HEK293 (cell line): Measurements from ENCODE around the gene GPD1.

ENCODE experiments used
- CTCF ChIP-seq: fragments of 450-650 bp; formaldehyde crosslinking; IDR thresholded peaks from 2 replicates; pipeline ENCODE4 v1.5.1; 2016; ENCODE audit warnings: missing biosample characterization, missing genetic modification characterization
- ELK4 ChIP-seq: IDR thresholded peaks from 2 replicates; pipeline ENCODE4 v1.6.1; 2011; ENCODE audit warnings: mild to moderate bottlenecking, low read depth, low read length, borderline replicate concordance
- KLF17 ChIP-seq: fragments of 450-650 bp; formaldehyde crosslinking; IDR thresholded peaks from 2 replicates; pipeline ENCODE4 v1.5.1; 2016; ENCODE audit warnings: missing biosample characterization, missing genetic modification characterization
- SCRT1 ChIP-seq: fragments of 450-650 bp; formaldehyde crosslinking; IDR thresholded peaks from 2 replicates; pipeline ENCODE4 v1.5.1; 2016; ENCODE audit warnings: missing biosample characterization, missing genetic modification characterization, borderline replicate concordance
- SP7 ChIP-seq: fragments of 450-650 bp; formaldehyde crosslinking; IDR thresholded peaks from 2 replicates; pipeline ENCODE4 v1.5.1; 2016; ENCODE audit warnings: missing biosample characterization, missing genetic modification characterization
- TRIM28 ChIP-seq: IDR thresholded peaks from 2 replicates; pipeline ENCODE4 v1.6.1; 2011; ENCODE audit warnings: low read length, control low read depth, borderline replicate concordance
- WT1 ChIP-seq: fragments of 450-650 bp; formaldehyde crosslinking; IDR thresholded peaks from 2 replicates; pipeline ENCODE4 v1.5.1; 2016; ENCODE audit warnings: missing biosample characterization, missing genetic modification characterization
- ZBTB7A ChIP-seq: fragments of 450-650 bp; formaldehyde crosslinking; IDR thresholded peaks from 2 replicates; pipeline ENCODE4 v1.5.1; 2016; ENCODE audit warnings: low read depth, missing biosample characterization, missing genetic modification characterization
- ZNF148 ChIP-seq: fragments of 450-650 bp; formaldehyde crosslinking; IDR thresholded peaks from 2 replicates; pipeline ENCODE4 v1.5.0; 2017; ENCODE audit warnings: missing biosample characterization, missing genetic modification characterization, borderline replicate concordance
- ZNF157 ChIP-seq: fragments of 450-650 bp; formaldehyde crosslinking; IDR thresholded peaks from 2 replicates; pipeline ENCODE4 v1.5.1; 2016; ENCODE audit warnings: missing biosample characterization, missing genetic modification characterization
- ZNF16 ChIP-seq: fragments of 450-650 bp; formaldehyde crosslinking; IDR thresholded peaks from 2 replicates; pipeline ENCODE4 v1.5.1; 2016; ENCODE audit warnings: low read depth, missing biosample characterization, missing genetic modification characterization
- ZNF211 ChIP-seq: fragments of 450-650 bp; formaldehyde crosslinking; IDR thresholded peaks from 2 replicates; pipeline ENCODE4 v1.5.1; 2016; ENCODE audit warnings: low read depth, missing biosample characterization, missing genetic modification characterization
- ZNF26 ChIP-seq: fragments of 450-650 bp; formaldehyde crosslinking; IDR thresholded peaks from 2 replicates; pipeline ENCODE4 v1.5.1; 2016; ENCODE audit warnings: missing biosample characterization, missing genetic modification characterization
- ZNF391 ChIP-seq: fragments of 450-650 bp; formaldehyde crosslinking; IDR thresholded peaks from 2 replicates; pipeline ENCODE4 v1.5.1; 2016; ENCODE audit warnings: low read depth, missing biosample characterization, missing genetic modification characterization, borderline replicate concordance
- ZNF423 ChIP-seq: fragments of 450-650 bp; formaldehyde crosslinking; IDR thresholded peaks from 2 replicates; pipeline ENCODE4 v1.5.1; 2016; ENCODE audit warnings: missing biosample characterization, missing genetic modification characterization
- ZNF501 ChIP-seq: fragments of 450-650 bp; formaldehyde crosslinking; IDR thresholded peaks from 2 replicates; pipeline ENCODE4 v1.5.1; 2016; ENCODE audit warnings: missing biosample characterization, missing genetic modification characterization
- ZNF544 ChIP-seq: fragments of 450-650 bp; formaldehyde crosslinking; IDR thresholded peaks from 2 replicates; pipeline ENCODE4 v1.5.0; 2017; ENCODE audit warnings: missing biosample characterization, missing genetic modification characterization
- ZNF660 ChIP-seq: fragments of 450-650 bp; IDR thresholded peaks from 2 replicates; pipeline ENCODE4 v1.5.1; 2018; ENCODE audit warnings: missing biosample characterization, mild to moderate bottlenecking, missing genetic modification characterization
- ZNF664 ChIP-seq: fragments of 450-650 bp; formaldehyde crosslinking; IDR thresholded peaks from 2 replicates; pipeline ENCODE4 v1.5.1; 2016; ENCODE audit warnings: missing biosample characterization, missing genetic modification characterization
- ZNF747 ChIP-seq: fragments of 450-650 bp; formaldehyde crosslinking; IDR thresholded peaks from 2 replicates; pipeline ENCODE4 v1.5.1; 2016; ENCODE audit warnings: missing biosample characterization, missing genetic modification characterization
- ZNF776 ChIP-seq: fragments of 450-650 bp; formaldehyde crosslinking; IDR thresholded peaks from 2 replicates; pipeline ENCODE4 v1.5.0; 2017; ENCODE audit warnings: missing biosample characterization, missing genetic modification characterization, borderline replicate concordance
- ZXDB ChIP-seq: fragments of 450-650 bp; formaldehyde crosslinking; IDR thresholded peaks from 2 replicates; pipeline ENCODE4 v1.5.1; 2016; ENCODE audit warnings: missing biosample characterization, missing genetic modification characterization
- TF ChIP-seq, protein P1 (sequence below): fragments of 450-650 bp; formaldehyde crosslinking; IDR thresholded peaks from 2 replicates; pipeline ENCODE4 v1.5.1; 2016; ENCODE audit warnings: missing biosample characterization, missing genetic modification characterization
- TF ChIP-seq, protein P2 (sequence below): fragments of 450-650 bp; formaldehyde crosslinking; conservative IDR thresholded peaks from 2 replicates; pipeline ENCODE4 v1.5.1; 2016; ENCODE audit warnings: low read depth, missing biosample characterization, missing genetic modification characterization
- TF ChIP-seq, protein P3 (sequence below): fragments of 450-650 bp; formaldehyde crosslinking; IDR thresholded peaks from 2 replicates; pipeline ENCODE4 v1.5.1; 2017; ENCODE audit warnings: missing biosample characterization, missing genetic modification characterization

Gene GPD1

DNA sequence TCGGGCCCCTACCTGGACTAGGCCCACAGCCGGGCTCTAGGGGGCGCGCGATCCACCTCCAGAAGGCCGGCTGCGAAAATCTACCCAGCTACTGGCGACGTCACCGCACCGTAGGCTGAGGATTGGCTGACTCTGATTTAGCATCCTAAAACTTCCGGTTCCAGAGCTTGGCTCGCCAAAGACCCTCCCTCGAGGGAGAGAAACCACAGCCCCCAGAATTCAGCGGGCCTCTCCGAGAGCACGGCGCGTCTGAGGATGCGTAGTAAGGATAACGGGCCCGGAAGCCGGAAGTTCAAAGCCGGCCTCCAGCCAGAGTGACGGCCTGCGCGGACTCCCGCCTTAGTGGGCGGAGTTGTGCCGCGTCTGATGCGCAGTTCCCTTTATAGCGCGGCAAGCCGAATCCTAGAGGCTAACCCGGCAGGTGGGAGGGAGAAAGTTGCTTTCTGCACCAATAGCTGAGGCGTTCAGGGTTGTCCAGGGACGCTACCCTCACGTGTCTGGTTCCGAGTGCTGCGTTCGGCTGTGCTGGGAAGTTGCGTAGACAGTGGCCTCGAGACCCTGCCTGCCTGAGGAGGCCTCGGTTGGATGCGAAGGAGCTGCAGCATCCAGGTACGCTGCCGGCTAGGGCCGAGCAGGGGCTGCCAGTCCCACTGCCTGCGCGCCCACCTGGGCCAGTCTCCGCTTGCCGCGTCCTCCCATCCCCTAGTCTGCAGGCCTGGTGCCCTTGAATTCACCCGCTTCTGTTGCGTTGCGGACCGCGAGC, 8.1 kb downstream of the GPD1 start, which contains the start of gene COX14 (continued):
- peak; percentile 96; the same call in 1 of the 2 replicates for TF ChIP-seq CTCF (tag by site-specific recombination)
- TF ChIP-seq, protein P1, sequence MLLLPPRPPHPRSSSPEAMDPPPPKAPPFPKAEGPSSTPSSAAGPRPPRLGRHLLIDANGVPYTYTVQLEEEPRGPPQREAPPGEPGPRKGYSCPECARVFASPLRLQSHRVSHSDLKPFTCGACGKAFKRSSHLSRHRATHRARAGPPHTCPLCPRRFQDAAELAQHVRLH = peak; percentile 99
- no peak for TF ChIP-seq ZNF16 (tag by site-specific recombination)
- TF ChIP-seq ZNF501 (tag by site-specific recombination) = peak; percentile 99
- TF ChIP-seq ZNF391 (tag by site-specific recombination) = peak; percentile 78; the same call in 1 of the 2 replicates
- TF ChIP-seq, protein P2, sequence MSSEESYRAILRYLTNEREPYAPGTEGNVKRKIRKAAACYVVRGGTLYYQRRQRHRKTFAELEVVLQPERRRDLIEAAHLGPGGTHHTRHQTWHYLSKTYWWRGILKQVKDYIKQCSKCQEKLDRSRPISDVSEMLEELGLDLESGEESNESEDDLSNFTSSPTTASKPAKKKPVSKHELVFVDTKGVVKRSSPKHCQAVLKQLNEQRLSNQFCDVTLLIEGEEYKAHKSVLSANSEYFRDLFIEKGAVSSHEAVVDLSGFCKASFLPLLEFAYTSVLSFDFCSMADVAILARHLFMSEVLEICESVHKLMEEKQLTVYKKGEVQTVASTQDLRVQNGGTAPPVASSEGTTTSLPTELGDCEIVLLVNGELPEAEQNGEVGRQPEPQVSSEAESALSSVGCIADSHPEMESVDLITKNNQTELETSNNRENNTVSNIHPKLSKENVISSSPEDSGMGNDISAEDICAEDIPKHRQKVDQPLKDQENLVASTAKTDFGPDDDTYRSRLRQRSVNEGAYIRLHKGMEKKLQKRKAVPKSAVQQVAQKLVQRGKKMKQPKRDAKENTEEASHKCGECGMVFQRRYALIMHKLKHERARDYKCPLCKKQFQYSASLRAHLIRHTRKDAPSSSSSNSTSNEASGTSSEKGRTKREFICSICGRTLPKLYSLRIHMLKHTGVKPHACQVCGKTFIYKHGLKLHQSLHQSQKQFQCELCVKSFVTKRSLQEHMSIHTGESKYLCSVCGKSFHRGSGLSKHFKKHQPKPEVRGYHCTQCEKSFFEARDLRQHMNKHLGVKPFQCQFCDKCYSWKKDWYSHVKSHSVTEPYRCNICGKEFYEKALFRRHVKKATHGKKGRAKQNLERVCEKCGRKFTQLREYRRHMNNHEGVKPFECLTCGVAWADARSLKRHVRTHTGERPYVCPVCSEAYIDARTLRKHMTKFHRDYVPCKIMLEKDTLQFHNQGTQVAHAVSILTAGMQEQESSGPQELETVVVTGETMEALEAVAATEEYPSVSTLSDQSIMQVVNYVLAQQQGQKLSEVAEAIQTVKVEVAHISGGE (tag by site-specific recombination) = peak; percentile 81
- TF ChIP-seq ZNF776 (tag by site-specific recombination) = no peak
- peak; percentile 35; the same call in 1 of the 2 replicates for TF ChIP-seq WT1
- TF ChIP-seq ZBTB7A (tag by site-specific recombination) = peak; percentile 75; the same call in 1 of the 2 replicates
- peak; percentile 89 for TF ChIP-seq KLF17 (tag by site-specific recombination)
- peak; percentile 86 for TF ChIP-seq ZXDB (tag by site-specific recombination)
- TF ChIP-seq ZNF211 (tag by site-specific recombination) = no peak
- no peak for TF ChIP-seq ZNF148 (tag by site-specific recombination)
- TF ChIP-seq SP7 (tag by site-specific recombination) = peak; percentile 86
- TF ChIP-seq ZNF660 (tag by site-specific recombination) = peak; percentile 58; the same call in 1 of the 2 replicates
- TF ChIP-seq TRIM28 = peak; percentile 75; the same call in 1 of the 2 replicates
- TF ChIP-seq SCRT1 (tag by site-specific recombination) = no peak
- TF ChIP-seq ZNF423 (tag by site-specific recombination) = peak; percentile 26; the same call in 1 of the 2 replicates
- no peak for TF ChIP-seq ZNF664
- TF ChIP-seq ZNF26 = no peak
- TF ChIP-seq ELK4 = peak; percentile 59; the same call in 1 of the 2 replicates
- no peak for TF ChIP-seq ZNF157 (tag by site-specific recombination)
- TF ChIP-seq ZNF747 (tag by site-specific recombination) = no peak
- no peak for TF ChIP-seq ZNF544
- TF ChIP-seq, protein P3, sequence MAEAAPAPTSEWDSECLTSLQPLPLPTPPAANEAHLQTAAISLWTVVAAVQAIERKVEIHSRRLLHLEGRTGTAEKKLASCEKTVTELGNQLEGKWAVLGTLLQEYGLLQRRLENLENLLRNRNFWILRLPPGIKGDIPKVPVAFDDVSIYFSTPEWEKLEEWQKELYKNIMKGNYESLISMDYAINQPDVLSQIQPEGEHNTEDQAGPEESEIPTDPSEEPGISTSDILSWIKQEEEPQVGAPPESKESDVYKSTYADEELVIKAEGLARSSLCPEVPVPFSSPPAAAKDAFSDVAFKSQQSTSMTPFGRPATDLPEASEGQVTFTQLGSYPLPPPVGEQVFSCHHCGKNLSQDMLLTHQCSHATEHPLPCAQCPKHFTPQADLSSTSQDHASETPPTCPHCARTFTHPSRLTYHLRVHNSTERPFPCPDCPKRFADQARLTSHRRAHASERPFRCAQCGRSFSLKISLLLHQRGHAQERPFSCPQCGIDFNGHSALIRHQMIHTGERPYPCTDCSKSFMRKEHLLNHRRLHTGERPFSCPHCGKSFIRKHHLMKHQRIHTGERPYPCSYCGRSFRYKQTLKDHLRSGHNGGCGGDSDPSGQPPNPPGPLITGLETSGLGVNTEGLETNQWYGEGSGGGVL (tag by site-specific recombination) = no peak
